BJ (cell line): Measurements from ENCODE around the gene CTNND2. TPM values are rescaled to one million over a fixed set of nuclear protein-coding genes. Genes with fewer than 3 reads are reported as not detected.
"Not testable (repeated sequence)": the region's sequence is repeated elsewhere in the genome, so short reads cannot be mapped to it uniquely, and the experiment has no call there.

Source experiments
- CTCF ChIA-PET: fragments of 350-600 bp; formaldehyde crosslinking; extraction: SDS; loops from one replicate; lab custom pipeline; 2021; ENCODE audit warnings: antibody characterized with exemption, inconsistent platforms; lab: Yijun Ruan, JAX
- POLR2A ChIA-PET: fragments of 300-600 bp; sonication (Branson Sonifier 250); formaldehyde crosslinking; extraction: SDS; loops from one replicate; lab custom pipeline; 2021; ENCODE audit warnings: antibody characterized with exemption; lab: Charles Lee
- DNase-seq: peaks from one replicate; pipeline ENCODE4 v3.0.0-alpha.2; 2011; ENCODE audit warnings: low read depth
- H3K27me3 ChIP-seq: 2 replicates; pipeline ENCODE4 v1.6.0; 2011; ENCODE audit warnings: low read length; ENCODE audit not compliant: control insufficient read depth, insufficient read depth
- H3K36me3 ChIP-seq: 2 replicates; pipeline ENCODE4 v1.5.1; 2011; ENCODE audit warnings: low read length; ENCODE audit not compliant: control insufficient read depth, insufficient read depth
- H3K4me3 ChIP-seq: 2 replicates; pipeline ENCODE4 v1.5.1; 2011; ENCODE audit warnings: low read depth, mild to moderate bottlenecking, control low read depth, low read length
- polyA plus RNA-seq: library from polyadenylated mRNA; depleted of rRNA; stranded (reverse); fragments of >200 nt; gene quantifications from 2 replicates; pipeline ENCODE4 v1.2.3, GENCODE V29; 2011
- TF ChIP-seq, protein P1 (sequence below): IDR thresholded peaks from 2 replicates; pipeline ENCODE4 v1.5.1; 2011; ENCODE audit warnings: low read depth, mild to moderate bottlenecking, control low read depth, inconsistent platforms, low read length, moderate library complexity; ENCODE audit not compliant: insufficient read depth

The CTNND2 gene
- polyA plus RNA-seq, 1 experiment = not detected

DNA sequence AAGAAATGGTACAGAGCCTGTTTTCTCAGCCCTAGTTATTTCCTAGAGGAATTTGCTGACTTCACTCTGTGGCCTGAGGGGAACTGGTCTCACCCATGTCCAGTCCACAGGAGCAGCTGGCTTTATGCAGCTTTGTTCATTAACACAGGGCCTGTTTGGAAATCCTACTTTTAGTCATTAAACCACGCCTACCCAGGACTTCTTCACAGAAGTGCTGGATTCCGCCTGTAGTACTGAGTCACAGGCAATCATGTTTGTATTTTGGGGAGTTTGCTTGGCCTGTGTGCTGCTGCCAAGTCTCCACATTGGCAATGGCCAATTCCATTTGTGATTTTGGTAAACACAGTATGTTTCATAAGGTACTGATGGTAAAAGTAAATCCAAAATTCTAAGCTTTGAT lies 52.8 kb downstream of the CTNND2 start:
- Histone ChIP-seq H3K36me3 (no peaks in the 10 kb centered on the region), H3K27me3 (no peaks in the 10 kb centered on the region), H3K4me3 (no peak overlapping the region)
- ChIA-PET CTCF (no interaction called here), POLR2A (no interaction called here)
- TF ChIP-seq, protein P1, sequence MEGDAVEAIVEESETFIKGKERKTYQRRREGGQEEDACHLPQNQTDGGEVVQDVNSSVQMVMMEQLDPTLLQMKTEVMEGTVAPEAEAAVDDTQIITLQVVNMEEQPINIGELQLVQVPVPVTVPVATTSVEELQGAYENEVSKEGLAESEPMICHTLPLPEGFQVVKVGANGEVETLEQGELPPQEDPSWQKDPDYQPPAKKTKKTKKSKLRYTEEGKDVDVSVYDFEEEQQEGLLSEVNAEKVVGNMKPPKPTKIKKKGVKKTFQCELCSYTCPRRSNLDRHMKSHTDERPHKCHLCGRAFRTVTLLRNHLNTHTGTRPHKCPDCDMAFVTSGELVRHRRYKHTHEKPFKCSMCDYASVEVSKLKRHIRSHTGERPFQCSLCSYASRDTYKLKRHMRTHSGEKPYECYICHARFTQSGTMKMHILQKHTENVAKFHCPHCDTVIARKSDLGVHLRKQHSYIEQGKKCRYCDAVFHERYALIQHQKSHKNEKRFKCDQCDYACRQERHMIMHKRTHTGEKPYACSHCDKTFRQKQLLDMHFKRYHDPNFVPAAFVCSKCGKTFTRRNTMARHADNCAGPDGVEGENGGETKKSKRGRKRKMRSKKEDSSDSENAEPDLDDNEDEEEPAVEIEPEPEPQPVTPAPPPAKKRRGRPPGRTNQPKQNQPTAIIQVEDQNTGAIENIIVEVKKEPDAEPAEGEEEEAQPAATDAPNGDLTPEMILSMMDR = no peak
- no peak for DNase-seq

DNA sequence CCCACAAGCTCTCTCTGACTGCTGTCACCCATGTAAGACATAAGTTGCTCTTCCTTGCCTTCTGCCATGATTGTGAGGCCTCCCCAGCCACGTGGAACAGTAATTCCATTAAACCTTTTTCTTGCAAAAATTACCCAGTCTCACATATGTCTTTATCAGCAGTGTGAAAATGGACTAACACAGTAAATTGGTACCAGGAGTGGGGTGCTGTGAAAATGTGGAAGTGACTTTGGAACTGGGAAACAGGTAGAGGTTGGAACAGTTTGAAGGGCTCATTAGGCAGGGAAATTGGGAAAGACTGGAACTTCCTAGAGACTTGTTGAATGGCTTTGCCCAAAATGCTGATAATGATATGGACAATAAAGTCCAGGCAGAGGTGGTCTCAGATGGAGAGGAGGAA lies 75.7 kb downstream of the CTNND2 start:
- CTCF ChIA-PET, H3K27me3 ChIP-seq, POLR2A ChIA-PET, DNase-seq, H3K4me3 ChIP-seq, H3K36me3 ChIP-seq: not testable (repeated sequence)

DNA sequence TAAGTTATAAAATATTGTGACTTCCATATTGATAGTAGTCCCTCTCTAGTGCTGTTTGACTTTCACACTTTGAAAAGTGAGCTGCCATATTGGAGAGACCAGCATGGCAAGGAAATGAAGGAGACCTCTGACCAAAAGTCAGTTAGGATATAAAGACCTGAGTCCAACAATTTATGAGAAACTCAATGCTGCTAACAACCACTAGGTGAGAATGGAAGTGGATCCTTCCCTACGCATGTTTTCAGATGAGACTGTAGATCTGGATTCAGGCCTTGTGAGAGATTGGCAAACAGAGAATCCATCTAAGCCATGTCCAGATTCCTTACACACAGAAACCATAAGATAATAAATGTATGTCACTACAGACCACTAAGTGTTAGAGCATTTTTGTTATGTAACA lies 81.6 kb downstream of the CTNND2 start:
- POLR2A ChIA-PET = no interaction called here
- Histone ChIP-seq H3K27me3 (no peaks in the 10 kb centered on the region), H3K36me3 (no peaks in the 10 kb centered on the region), H3K4me3 (no peak overlapping the region)
- TF ChIP-seq, protein P1 = no peak
- CTCF ChIA-PET = no interaction called here
- no peak for DNase-seq

DNA sequence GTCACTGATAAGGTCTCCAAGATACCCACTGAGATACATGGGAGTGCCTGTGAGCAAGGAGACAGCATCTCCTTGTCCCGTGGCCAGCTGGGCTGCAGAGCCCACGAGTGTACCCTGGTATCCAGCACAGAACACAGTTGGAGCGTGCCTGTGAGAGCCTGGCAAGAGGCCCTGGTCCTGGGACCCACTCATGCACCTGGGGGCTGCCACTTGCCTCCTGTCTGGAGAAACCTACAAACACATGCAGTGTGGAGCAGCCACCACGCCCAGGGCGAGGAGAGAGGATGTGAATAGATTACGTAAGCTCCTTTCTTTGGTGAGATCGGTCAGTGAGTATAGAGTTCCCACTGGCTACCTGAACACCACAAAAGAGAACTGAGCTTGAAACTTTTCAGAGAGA lies 88.3 kb downstream of the CTNND2 start:
- H3K27me3 ChIP-seq = no peaks in the 10 kb centered on the region
- ChIA-PET CTCF (no interaction called here), POLR2A (no interaction called here)
- H3K36me3 ChIP-seq = no peaks in the 10 kb centered on the region
- no peak for DNase-seq
- H3K4me3 ChIP-seq = no peak overlapping the region
- TF ChIP-seq, protein P1 = no peak

DNA sequence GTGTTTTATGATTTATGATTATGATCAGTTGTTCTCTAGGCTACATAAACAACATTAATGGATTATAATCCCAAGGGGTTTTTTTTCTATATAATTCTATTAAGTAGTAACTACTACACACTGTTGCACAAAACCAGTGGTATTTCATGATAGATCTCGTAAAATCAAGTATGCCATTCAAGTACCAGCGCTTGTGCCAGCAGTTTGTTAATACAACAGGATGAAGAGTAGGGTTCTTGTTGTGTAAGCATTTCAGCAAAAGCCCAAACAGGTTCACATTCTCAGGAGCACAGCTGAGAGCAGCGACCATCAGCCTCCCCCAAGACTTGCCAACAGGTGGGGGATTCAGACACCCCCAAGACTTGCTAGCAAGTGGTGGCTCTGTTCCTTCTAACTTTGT lies 88.8 kb downstream of the CTNND2 start:
- TF ChIP-seq, protein P1 = no peak

DNA sequence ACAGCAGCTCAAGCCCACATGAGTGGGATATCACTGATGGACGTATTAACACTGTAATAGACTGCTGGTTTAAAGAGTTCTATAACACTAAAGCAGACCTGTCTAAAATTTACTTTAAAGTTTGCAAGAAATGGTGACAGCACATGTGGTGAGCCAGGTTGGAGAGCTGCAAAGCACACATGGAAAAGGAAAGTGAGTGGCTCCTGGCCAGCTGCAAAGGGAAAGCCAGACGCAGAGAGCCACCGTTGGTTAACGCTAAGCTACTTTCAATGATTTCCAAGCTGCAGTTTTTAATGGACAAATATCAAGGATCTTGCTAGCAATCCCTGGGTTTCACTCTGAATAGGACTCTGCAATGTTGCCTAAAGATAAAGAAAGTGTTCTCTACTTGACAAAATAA lies 89.9 kb downstream of the CTNND2 start:
- no peak for DNase-seq
- no peaks in the 10 kb centered on the region for H3K27me3 ChIP-seq
- H3K4me3 ChIP-seq = no peak overlapping the region
- TF ChIP-seq, protein P1 = no peak
- no peaks in the 10 kb centered on the region for H3K36me3 ChIP-seq
- POLR2A ChIA-PET = no interaction called here
- CTCF ChIA-PET = no interaction called here

More for the DNA sequence above, 88.8 kb downstream of the CTNND2 start:
- ChIA-PET POLR2A (no interaction called here), CTCF (no interaction called here)
- H3K4me3 ChIP-seq = no peak overlapping the region
- H3K36me3 ChIP-seq = no peaks in the 10 kb centered on the region
- no peak for DNase-seq
- H3K27me3 ChIP-seq = no peaks in the 10 kb centered on the region
